IPS-11a (cell line): ENCODE results near the gene SOWAHD.
"Not testable (repeated sequence)": the region's sequence is repeated elsewhere in the genome, so short reads cannot be mapped to it uniquely, and the experiment has no call there.

ENCODE experiments used
- H3K4me3 ChIP-seq: one replicate; pipeline ENCODE4 v1.5.1; 2013; ENCODE audit warnings: low read depth, low read length, control low read depth

SOWAHD gene

GRCh38 chrX:119757979-119758730 is at the start of gene SOWAHD:
Gene SOWAHD, plus strand, starts transcription at chrX:119758588. Its CDS starts 80 bp downstream, at chrX:119758668.
- H3K4me3 ChIP-seq, result peak within 1 kb of the TSS; percentile 47

- no peak overlapping the region for H3K4me3 ChIP-seq
These were observed 49.5 kb upstream of the SOWAHD start for GRCh38 chrX:119708936-119709335.

- H3K4me3 ChIP-seq, result no peak overlapping the region
These were observed 48.8 kb upstream of the SOWAHD start for GRCh38 chrX:119709630-119710029.

GRCh38 chrX:119721487-119721886 is 36.9 kb upstream of the SOWAHD start:
- no peak overlapping the region for H3K4me3 ChIP-seq

- no peak overlapping the region for H3K4me3 ChIP-seq
These were observed 36.5 kb upstream of the SOWAHD start for GRCh38 chrX:119721926-119722325.

GRCh38 chrX:119726900-119727555 is 31.4 kb upstream of the SOWAHD start:
- no peak overlapping the region for H3K4me3 ChIP-seq

- H3K4me3 ChIP-seq, result no peak overlapping the region
These were observed 29.9 kb upstream of the SOWAHD start for GRCh38 chrX:119728487-119728886.

GRCh38 chrX:119729408-119730201 is 28.8 kb upstream of the SOWAHD start:
- no peak overlapping the region for H3K4me3 ChIP-seq

GRCh38 chrX:119734897-119735339 is 23.5 kb upstream of the SOWAHD start:
- no peak overlapping the region for H3K4me3 ChIP-seq

- H3K4me3 ChIP-seq, result no peak overlapping the region
These were observed 22.9 kb upstream of the SOWAHD start for GRCh38 chrX:119735467-119735866.

GRCh38 chrX:119736206-119736764 is 22.1 kb upstream of the SOWAHD start:
- no peak overlapping the region for H3K4me3 ChIP-seq

- H3K4me3 ChIP-seq, result no peak overlapping the region
These were observed 19.6 kb upstream of the SOWAHD start for GRCh38 chrX:119738742-119739141.

- H3K4me3 ChIP-seq, result no peak overlapping the region
These were observed 13.0 kb upstream of the SOWAHD start for GRCh38 chrX:119745283-119745848.

- not testable (repeated sequence) for H3K4me3 ChIP-seq
These were observed 8.3 kb upstream of the SOWAHD start for GRCh38 chrX:119750131-119750530.

GRCh38 chrX:119750751-119751150 is 7.6 kb upstream of the SOWAHD start:
- not testable (repeated sequence) for H3K4me3 ChIP-seq

GRCh38 chrX:119753001-119753400 is 5.4 kb upstream of the SOWAHD start:
- no peak overlapping the region for H3K4me3 ChIP-seq

- no peak overlapping the region for H3K4me3 ChIP-seq
These were observed 4.6 kb upstream of the SOWAHD start for GRCh38 chrX:119753639-119754257.

- no peak overlapping the region for H3K4me3 ChIP-seq
These were observed 2.3 kb upstream of the SOWAHD start for GRCh38 chrX:119755981-119756533.

GRCh38 chrX:119756926-119757635 is 1.3 kb upstream of the SOWAHD start:
- peak overlapping the region; percentile 47 for H3K4me3 ChIP-seq

- H3K4me3 ChIP-seq, result peak overlapping the region; percentile 47
These were observed 776 bp upstream of the SOWAHD start for GRCh38 chrX:119757646-119757978.
